Activated CD4-positive, CD25-positive, alpha-beta regulatory T cell treated with anti-CD3 and anti-CD28 coated beads, Interleukin-2, amount 50 U/mL, for 16 hours (primary cell): ENCODE data around the gene TMEM270.
"Not testable (repeated sequence)": the region's sequence is repeated elsewhere in the genome, so short reads cannot be mapped to it uniquely, and the experiment has no call there.

ENCODE experiments used
- DNase-seq: peaks from one replicate; pipeline ENCODE4 v3.0.0-alpha.2; 2020; ENCODE audit warnings: low read depth, low spot score

TMEM270 gene

DNA sequence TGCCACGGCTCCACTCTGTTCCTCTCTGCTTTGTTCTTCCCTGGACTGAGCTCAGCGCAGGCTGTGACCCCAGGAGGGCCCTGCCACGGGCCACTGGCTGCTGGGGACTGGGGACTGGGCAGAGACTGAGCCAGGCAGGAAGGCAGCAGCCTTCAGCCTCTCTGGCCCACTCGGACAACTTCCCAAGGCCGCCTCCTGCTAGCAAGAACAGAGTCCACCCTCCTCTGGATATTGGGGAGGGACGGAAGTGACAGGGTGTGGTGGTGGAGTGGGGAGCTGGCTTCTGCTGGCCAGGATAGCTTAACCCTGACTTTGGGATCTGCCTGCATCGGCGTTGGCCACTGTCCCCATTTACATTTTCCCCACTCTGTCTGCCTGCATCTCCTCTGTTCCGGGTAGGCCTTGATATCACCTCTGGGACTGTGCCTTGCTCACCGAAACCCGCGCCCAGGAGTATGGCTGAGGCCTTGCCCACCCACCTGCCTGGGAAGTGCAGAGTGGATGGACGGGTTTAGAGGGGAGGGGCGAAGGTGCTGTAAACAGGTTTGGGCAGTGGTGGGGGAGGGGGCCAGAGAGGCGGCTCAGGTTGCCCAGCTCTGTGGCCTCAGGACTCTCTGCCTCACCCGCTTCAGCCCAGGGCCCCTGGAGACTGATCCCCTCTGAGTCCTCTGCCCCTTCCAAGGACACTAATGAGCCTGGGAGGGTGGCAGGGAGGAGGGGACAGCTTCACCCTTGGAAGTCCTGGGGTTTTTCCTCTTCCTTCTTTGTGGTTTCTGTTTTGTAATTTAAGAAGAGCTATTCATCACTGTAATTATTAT, 28.9 kb upstream of the TMEM270 start:
- no peak for DNase-seq

DNA sequence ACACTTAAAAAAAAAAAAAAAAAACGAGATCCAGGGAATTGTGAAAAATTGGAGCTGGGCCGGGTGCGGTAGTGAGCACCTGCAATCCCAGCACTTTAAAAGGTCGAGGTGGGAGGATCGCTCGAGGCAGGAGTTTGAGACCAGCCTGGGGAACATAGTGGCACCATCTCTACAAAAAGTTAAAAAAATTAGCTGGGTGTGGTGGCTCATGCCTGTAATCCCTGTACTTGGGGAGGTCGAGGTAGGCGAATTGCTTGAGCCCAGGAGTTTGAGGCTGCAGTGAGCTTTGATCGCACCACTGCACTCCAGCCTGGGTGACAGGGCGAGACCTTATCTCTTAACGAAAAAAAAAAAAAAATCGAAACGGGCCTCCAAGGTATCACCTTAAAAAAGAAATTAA, 28.2 kb upstream of the TMEM270 start:
- no peak for DNase-seq

DNA sequence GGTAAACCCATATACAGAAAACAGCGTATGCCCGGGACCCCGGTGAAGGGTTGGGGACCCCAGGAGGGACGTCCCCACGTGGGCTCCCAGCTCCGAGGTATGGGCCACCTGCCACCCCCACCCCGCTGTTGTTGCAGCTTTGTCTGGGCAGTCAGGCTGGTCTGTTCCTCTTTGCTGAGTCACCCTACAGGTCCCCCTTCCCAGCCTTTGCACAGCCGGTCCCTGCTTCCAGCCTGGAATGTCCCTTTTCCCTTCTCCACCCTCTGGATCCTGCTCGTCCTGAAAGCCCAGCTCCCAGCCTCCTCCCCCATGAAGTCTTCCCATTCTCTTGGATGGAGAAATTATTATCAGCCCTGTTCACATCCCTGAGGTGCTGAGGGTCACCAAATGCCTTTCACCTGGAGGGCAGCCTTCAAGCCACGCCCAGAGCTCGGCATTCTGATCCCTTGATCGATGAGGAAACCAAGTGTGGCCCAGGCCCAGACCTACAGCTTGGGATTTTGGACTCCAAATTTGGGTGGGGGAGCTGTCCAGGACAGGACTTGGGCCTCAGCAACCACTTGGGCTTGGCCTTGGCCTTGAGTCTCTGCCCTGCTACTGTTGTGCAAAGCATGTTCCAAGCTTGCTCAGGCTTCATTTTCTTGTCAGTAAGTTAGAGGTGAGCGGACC, 27.6 kb upstream of the TMEM270 start:
- DNase-seq, result no peak

DNA sequence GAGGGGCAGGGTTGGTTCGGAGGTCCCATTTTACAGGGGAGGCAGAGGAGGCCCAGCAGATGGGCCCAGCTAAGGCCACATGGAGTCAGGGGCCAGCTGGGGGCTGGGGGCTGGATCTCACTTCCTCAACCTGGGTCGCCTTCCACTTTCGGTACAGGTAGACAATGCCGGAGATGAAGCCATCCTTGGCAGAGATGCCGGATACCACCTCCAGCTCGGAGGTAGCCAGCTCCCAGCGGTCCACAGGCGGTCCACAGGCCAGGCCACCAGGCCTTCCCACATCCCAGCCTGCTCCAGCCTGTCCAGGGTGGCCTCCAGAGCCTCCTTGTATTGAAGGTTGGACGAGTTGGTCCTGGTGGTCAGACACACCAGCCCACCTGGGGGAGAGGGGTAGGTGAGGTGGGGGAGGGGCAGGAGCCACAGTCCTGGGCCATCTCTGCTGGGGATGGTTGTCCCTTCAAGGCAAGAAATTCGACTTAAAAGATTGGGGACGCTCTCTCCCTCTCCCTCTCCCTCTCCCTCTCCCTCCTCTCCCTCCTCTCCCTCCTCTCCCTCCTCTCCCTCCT, 26.2 kb upstream of the TMEM270 start:
- no peak for DNase-seq

DNA sequence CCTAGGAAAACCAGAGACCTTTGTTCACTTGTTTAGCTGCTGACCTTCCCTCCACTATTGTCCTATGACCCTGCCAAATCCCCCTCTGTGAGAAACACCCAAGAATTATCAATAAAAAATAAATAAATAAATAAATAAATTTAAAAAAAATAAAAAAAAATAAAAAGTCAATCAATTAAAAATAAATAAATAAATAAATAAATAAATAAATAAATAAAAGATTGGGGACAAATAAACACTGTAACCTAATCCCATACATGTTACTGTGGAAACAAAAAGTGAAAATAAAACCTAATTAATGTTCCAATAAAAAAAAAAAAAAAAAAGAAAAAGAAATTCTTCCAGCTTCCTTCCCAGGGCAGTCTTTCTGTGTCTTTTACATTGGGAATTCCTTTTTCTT, 23.8 kb upstream of the TMEM270 start:
- not testable (repeated sequence) for DNase-seq

DNA sequence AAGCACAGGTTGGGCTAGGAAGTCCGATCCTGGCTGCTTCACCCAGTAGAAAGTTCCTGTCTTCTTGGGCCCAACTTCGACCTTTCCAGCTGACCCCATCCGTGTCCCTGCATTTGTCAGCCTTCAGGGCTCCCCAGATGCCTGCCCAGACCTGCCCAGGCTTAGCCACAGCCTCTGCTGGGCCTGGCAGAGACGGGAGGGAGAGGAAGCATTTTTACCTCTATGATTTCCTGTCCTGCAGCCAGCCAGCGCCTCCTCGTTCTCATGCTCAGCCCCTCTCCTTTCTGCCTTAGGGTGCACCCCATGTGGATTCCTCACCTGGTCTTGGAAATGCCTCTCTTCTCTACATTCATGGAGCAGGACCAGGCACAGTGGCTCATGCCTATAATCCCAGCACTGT, 22.3 kb upstream of the TMEM270 start:
- DNase-seq, result no peak

DNA sequence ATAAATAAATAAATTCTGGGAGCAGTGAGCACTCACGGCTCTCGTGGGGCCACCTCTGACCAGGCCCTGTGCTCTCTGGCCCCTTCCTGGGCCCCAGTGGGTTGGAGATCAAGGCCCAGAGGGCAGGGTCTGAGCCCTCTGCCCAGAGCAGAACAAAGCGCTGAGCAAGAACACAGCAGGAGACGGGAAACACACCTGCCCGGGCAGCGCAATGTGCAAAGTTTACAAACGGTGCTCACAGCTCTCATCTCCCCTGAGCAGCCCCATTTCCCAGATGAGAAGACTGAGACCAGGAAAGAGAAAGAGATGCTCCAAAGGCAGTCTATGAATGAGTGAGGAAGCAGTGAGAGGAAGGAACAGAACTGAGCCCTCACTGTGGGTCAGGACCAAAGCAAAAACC, 21.7 kb upstream of the TMEM270 start:
- no peak for DNase-seq

DNA sequence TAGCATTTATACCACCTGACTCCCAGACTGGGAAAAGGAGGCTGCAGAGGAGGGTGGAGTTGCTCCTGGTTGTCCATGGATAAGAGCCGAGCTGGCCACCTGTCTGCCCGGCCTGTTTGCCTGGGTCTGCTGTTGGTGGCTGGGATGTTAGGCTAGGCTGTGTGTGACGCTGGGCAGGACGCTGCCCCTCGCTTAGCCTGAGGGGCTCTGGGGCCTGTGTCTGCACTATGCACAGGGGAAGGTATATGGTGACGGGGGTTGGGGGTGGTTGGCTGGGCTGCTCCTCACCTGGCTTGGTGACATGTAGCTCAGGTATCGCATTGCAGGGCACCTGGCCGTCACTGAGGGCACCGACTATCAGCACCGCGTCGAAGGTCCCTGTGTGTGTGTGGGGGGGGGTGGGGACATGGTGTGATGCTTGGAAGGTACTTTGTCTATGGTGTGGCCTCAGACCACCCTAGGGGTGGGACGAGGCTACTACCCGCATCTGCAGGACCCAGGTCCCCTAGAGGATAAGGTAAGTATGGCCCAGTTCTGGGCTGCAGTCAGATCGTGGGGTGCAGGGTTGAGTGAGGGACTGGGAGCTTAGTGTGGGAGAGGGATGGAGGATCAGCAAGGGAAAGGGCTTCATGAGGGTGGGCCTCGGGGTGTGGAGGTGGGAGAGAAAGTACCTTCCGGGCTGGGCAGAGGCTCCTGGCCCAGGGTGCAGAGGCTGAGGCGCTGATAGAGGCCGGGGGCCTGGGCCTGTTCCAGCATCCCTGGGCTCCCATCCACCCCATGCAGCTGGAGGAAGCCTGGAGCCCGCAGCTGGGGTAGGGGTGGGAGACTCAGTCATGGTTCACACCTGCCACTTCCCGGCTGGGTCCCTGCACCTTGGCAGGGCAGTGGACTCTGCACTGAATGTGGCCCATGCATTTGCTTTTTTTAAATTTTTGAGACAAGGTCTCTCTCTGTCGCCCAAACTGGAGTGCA, 20.9 kb upstream of the TMEM270 start:
- DNase-seq, result no peak

- DNase-seq, result no peak
These were observed 20.1 kb upstream of the TMEM270 start for GRCh38 chr7:73840715-73841379.

DNA sequence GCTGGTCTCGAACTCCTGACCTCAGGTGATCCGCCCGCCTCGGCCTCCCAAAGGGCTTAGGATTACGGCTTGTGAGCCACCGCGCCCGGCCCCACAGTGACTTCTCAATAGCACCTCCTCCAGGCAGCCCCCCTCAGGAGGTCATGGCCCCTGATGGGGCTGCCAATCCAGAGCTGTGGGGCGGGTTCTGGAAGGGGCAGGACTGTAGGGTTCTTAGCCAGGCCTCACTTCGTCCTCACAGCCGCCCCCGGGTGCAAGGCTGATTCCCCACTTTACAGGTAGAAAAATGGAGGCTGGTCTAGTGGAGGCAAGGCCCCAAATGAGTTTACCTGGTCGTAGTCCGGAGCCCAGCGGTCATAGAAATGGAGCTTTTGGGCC, 19.3 kb upstream of the TMEM270 start:
- no peak for DNase-seq

- DNase-seq, result peak; percentile 76
These were observed 18.6 kb upstream of the TMEM270 start, which contains the start of gene METTL27 for GRCh38 chr7:73842067-73842976. TSS of gene METTL27 (minus strand) at chr7:73842516. CDS start at chr7:73842140, 376 bp downstream.

DNA sequence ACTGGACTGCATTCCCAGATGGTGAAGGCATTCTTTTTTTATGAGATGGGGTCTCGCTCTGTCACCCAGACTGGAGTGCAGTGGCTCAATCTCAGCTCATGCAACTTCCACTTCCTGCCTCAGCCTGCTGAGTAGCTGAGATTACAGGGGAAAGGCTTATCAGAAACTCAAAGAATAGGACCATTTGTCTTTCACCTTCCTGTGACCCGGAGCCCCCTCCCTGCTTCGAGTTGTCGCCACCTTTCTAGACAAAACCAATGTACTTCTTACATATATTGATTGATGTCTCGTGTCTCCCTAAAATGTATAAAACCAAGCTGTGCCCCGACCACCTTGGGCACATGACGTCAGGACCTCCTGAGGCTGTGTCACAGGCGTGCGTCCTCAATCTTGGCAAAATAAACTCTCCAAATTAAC, 16.8 kb upstream of the TMEM270 start:
- DNase-seq, result no peak

DNA sequence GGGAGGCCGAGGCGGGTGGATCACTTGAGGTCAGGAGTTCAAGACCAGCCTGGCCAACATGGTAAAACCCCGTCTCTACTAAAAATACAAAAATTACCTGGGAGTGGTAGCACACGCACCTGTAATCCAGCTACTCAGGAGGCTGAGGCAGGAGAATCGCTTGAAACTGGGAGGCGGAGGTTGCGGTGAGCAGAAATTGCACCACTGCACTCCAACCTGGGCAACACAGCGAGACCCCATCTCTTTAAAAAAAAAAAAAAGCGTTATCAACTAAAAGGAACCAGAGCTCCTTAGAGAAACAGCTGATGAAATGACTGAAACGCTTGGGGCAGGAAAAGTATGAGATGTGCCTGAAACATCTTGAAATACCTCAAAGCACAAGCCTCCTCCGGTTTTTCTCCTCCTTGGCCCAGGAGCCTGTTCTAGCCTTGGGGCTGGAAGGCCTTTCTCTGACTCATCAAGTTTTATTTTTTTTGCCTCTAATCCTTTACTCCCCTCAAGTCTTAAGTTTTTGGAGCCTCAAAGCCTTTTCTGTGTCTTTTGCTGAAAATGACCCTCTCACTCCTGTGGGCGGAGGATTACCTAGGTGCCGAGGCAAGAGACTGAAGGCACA, 16.0 kb upstream of the TMEM270 start:
- DNase-seq, result no peak

DNA sequence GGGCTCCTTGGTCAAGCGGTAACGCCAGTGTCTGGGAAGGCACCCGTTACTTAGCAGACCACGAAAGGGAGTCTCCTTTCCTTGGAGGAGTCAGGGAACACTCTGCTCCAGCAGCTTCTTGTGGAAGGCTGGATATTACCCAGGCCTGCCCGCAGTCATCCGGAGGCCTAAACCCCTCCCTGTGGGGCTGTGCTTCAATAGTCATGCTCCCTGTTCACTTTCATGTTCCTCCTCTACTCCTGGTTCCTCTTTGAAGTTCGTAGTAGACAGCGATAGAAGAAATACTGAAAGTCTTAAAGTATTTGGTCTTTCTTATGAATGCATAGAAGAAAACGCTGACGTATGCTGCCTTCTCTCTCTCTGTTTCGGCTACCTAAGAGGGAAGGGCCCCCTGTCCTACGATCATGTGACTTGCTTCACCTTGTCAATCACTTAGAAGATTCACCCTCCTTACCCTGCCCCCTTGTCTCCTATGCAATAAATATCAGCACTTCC, 15.2 kb upstream of the TMEM270 start:
- not testable (repeated sequence) for DNase-seq

DNA sequence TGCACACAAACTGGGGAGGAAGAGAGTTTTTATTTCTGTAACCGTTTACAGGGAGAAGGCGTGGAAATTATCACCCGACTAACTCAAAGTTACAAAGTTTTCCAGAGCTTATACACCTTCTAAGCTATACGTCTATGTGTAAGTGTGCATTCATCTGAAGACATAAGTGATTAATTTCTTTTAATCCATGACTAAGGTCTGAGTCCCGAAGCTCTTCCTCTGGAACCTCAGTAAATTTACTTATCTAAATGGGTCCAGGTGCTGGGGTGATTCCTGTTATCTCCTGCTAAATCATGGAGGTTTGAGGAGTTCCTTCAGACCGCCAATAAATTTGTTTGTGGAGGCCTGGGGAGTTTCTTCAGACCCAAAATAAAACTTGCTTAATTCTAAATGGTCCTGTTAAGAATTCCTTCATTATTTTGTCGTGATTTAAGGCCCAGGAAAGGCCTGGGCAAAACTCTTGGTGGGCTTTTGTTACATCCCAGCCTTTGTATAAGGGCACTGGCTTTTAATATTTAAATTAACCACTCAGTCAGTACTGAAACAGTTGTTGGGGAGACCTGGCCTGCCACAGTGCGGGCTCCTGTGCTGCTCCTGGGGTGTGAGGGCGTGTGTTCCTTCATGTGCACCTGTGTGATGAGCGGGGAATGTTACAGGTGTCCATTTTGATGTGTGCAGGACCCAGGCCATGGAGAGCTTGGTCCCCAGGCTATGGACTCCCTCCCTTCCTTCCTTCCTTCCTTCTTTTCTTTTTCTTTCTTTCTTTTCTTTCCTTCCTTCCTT, 12.8 kb upstream of the TMEM270 start:
- DNase-seq, result no peak

- DNase-seq, result no peak
These were observed 10.2 kb upstream of the TMEM270 start for GRCh38 chr7:73850781-73851207.

- DNase-seq, result peak; percentile 11
These were observed 9.3 kb upstream of the TMEM270 start for GRCh38 chr7:73851410-73852338.
